H9 (cell line): ENCODE measurements around the gene PUM1. TPM values are rescaled to one million over a fixed set of nuclear protein-coding genes. Genes with fewer than 3 reads are reported as not detected.

ENCODE experiments used
- DNase-seq: peaks from one replicate; pipeline ENCODE4 v3.0.0-alpha.2; 2017
- H2AFZ ChIP-seq: one replicate; pipeline ENCODE4 v1.6.1; 2013; ENCODE audit warnings: mild to moderate bottlenecking, low read length, control low read depth, moderate library complexity
- H2AK5ac ChIP-seq: 2 replicates; pipeline ENCODE4 v1.6.1; 2013; ENCODE audit warnings: low read length, control low read depth, mixed read lengths; ENCODE audit not compliant: insufficient read length
- H2BK120ac ChIP-seq: one replicate; pipeline ENCODE4 v1.6.1; 2013; ENCODE audit warnings: low read depth, mild to moderate bottlenecking, low read length, control low read depth, inconsistent platforms; ENCODE audit not compliant: poor library complexity, severe bottlenecking
- H2BK12ac ChIP-seq: 2 replicates; pipeline ENCODE4 v1.6.1; 2013; ENCODE audit warnings: low read length, control low read depth, mixed read lengths, low read depth; ENCODE audit not compliant: insufficient read length
- H2BK15ac ChIP-seq: 2 replicates; pipeline ENCODE4 v1.6.1; 2013; ENCODE audit warnings: low read depth, low read length, control low read depth
- H2BK20ac ChIP-seq: one replicate; pipeline ENCODE4 v1.6.1; 2013; ENCODE audit warnings: low read depth, mild to moderate bottlenecking, low read length, control low read depth, inconsistent platforms; ENCODE audit not compliant: poor library complexity, severe bottlenecking
- H2BK5ac ChIP-seq: 2 replicates; pipeline ENCODE4 v1.6.1; 2013; ENCODE audit warnings: low read length, control low read depth, mixed read lengths; ENCODE audit not compliant: insufficient read length
- H3K14ac ChIP-seq: 2 replicates; pipeline ENCODE4 v1.6.1; 2013; ENCODE audit warnings: low read length, control low read depth; ENCODE audit not compliant: insufficient read depth
- H3K18ac ChIP-seq: 2 replicates; pipeline ENCODE4 v1.6.1; 2013; ENCODE audit warnings: low read depth, mild to moderate bottlenecking, mixed read lengths, low read length, control low read depth; ENCODE audit not compliant: insufficient read length
- H3K23ac ChIP-seq: 2 replicates; pipeline ENCODE4 v1.6.1; 2013; ENCODE audit warnings: low read length, control low read depth, mixed read lengths, low read depth; ENCODE audit not compliant: insufficient read length
- H3K23me2 ChIP-seq: 2 replicates; pipeline ENCODE4 v1.6.1; 2013; ENCODE audit warnings: low read depth, mild to moderate bottlenecking, mixed read lengths, low read length, control low read depth; ENCODE audit not compliant: insufficient read length, poor library complexity, severe bottlenecking
- H3K27ac ChIP-seq: 2 replicates; pipeline ENCODE4 v1.5.1; 2013; ENCODE audit warnings: low read length, control low read depth, mixed read lengths, low read depth; ENCODE audit not compliant: insufficient read length
- H3K27me3 ChIP-seq: 2 replicates; pipeline ENCODE4 v1.6.1; 2013; ENCODE audit warnings: low read length, control low read depth, inconsistent platforms; ENCODE audit not compliant: insufficient read depth
- H3K4ac ChIP-seq: 2 replicates; pipeline ENCODE4 v1.6.1; 2013; ENCODE audit warnings: low read depth, mild to moderate bottlenecking, control low read depth, inconsistent platforms, low read length, moderate library complexity
- H3K4me1 ChIP-seq: 2 replicates; pipeline ENCODE4 v1.6.1; 2013; ENCODE audit warnings: low read length, control low read depth, inconsistent platforms; ENCODE audit not compliant: insufficient read depth
- H3K4me2 ChIP-seq: 2 replicates; pipeline ENCODE4 v1.6.1; 2013; ENCODE audit warnings: low read length, control low read depth, mixed read lengths; ENCODE audit not compliant: insufficient read length, insufficient read depth
- H3K56ac ChIP-seq: 2 replicates; pipeline ENCODE4 v1.6.1; 2013; ENCODE audit warnings: low read depth, mild to moderate bottlenecking, mixed read lengths, low read length, control low read depth; ENCODE audit not compliant: insufficient read length
- H3K79me1 ChIP-seq: 2 replicates; pipeline ENCODE4 v1.6.1; 2013; ENCODE audit warnings: low read depth, mild to moderate bottlenecking, moderate library complexity, low read length, control low read depth, inconsistent platforms; ENCODE audit not compliant: insufficient read depth, poor library complexity, severe bottlenecking
- H3K79me2 ChIP-seq: 2 replicates; pipeline ENCODE4 v1.6.1; 2013; ENCODE audit warnings: low read length, control low read depth, inconsistent platforms; ENCODE audit not compliant: insufficient read depth
- H3K9ac ChIP-seq: 2 replicates; pipeline ENCODE4 v1.6.1; 2013; ENCODE audit warnings: low read length, control low read depth, mixed read lengths; ENCODE audit not compliant: insufficient read length; ENCODE audit errors: extremely low read depth
- H3K9me3 ChIP-seq: one replicate; pipeline ENCODE4 v1.6.1; 2013; ENCODE audit warnings: low read depth, low read length, inconsistent platforms; ENCODE audit not compliant: control insufficient read depth
- H3T11ph ChIP-seq: one replicate; pipeline ENCODE4 v1.6.1; 2013; ENCODE audit warnings: mild to moderate bottlenecking, low read length, control low read depth, inconsistent platforms
- H4K20me1 ChIP-seq: one replicate; pipeline ENCODE4 v1.6.1; 2013; ENCODE audit not compliant: control insufficient read depth, insufficient read length, insufficient read depth
- H4K5ac ChIP-seq: 2 replicates; pipeline ENCODE4 v1.6.1; 2013; ENCODE audit warnings: low read depth, mild to moderate bottlenecking, mixed read lengths, low read length, control low read depth; ENCODE audit not compliant: insufficient read length
- H4K8ac ChIP-seq: replicated peaks from 2 replicates; pipeline ENCODE4 v1.6.1; 2013; ENCODE audit warnings: low read length, control low read depth, mixed read lengths, low read depth; ENCODE audit not compliant: insufficient read length
- H4K91ac ChIP-seq: 2 replicates; pipeline ENCODE4 v1.6.1; 2013; ENCODE audit warnings: low read depth, mild to moderate bottlenecking, moderate library complexity, mixed read lengths, low read length, control low read depth; ENCODE audit not compliant: insufficient read length
- H3K27ac Mint-ChIP-seq, 3 experiments: 2 replicates in 2 of 3; 3 replicates in 1 of 3; pipeline ENCODE4 v1.8.0; 2020 to 2021; ENCODE audit warnings: mixed read lengths in 3 of 3, mild to moderate bottlenecking in 1 of 3, moderate library complexity in 1 of 3
- H3K27me3 Mint-ChIP-seq: 2 replicates; pipeline ENCODE4 v1.8.0; 2021; ENCODE audit warnings: low read depth, mild to moderate bottlenecking, moderate library complexity, mixed read lengths
- H3K36me3 Mint-ChIP-seq, 3 experiments: 2 replicates in 2 of 3; 3 replicates in 1 of 3; pipeline ENCODE4 v1.8.0; 2020 to 2021; ENCODE audit warnings: low read depth in 3 of 3, mixed read lengths in 3 of 3; ENCODE audit not compliant: insufficient read depth in 1 of 3
- H3K4me1 Mint-ChIP-seq, 2 experiments: 2 replicates each; pipeline ENCODE4 v1.8.0; 2020; ENCODE audit warnings: mixed read lengths in 2 of 2
- H3K4me3 Mint-ChIP-seq, 2 experiments: 2 replicates in 1 of 2; 3 replicates in 1 of 2; pipeline ENCODE4 v1.8.0; 2020 to 2021; ENCODE audit warnings: mild to moderate bottlenecking in 2 of 2, mixed read lengths in 2 of 2, moderate library complexity in 1 of 2
- H3K9me3 Mint-ChIP-seq, 2 experiments: 2 replicates in 1 of 2; 3 replicates in 1 of 2; pipeline ENCODE4 v1.8.0; 2020; ENCODE audit warnings: mild to moderate bottlenecking in 2 of 2, mixed read lengths in 2 of 2, moderate library complexity in 1 of 2
- WGBS: extraction: QIAGEN DNeasy Blood & Tissue Kit; methylation state at CpG from one replicate; pipeline ENCODE4 v1.1.7; 2013; ENCODE audit warnings: missing lambda C conversion rate, low lambda C conversion rate, mixed read lengths; ENCODE audit not compliant: insufficient read length; ENCODE audit errors: extremely low coverage; 5-methylcytosine and 5-hydroxymethylcytosine counted together
- total RNA-seq: library from RNA; stranded (reverse); gene quantifications from 2 replicates; pipeline ENCODE4 v1.2.1, GENCODE V29; 2021
- TF ChIP-seq, protein P1 (sequence below): fragments of 200-600 bp; sonication (generic); conservative IDR thresholded peaks from 3 replicates; pipeline ENCODE4 v1.8.0; 2021; ENCODE audit warnings: antibody characterized with exemption, mild to moderate bottlenecking

Gene PUM1
- total RNA-seq, 1 experiment from 2014 or later, result 164 TPM

GRCh38 chr1:30890502-30891226 lies 174.9 kb downstream of the PUM1 start:
- Histone ChIP-seq H4K20me1 (no peaks in the 10 kb centered on the region), H3K4me1 (peaks cover 5% of the 10 kb centered on the region; the same call in 1 of the 2 replicates), H3K4me2 (no peak overlapping the region), H3K9ac (no peak overlapping the region), H3K79me1 (no peaks in the 10 kb centered on the region), H2BK120ac (no peak overlapping the region), H3K4ac (no peak overlapping the region), H3T11ph (no peak overlapping the region), H3K23me2 (no peaks in the 10 kb centered on the region), H2BK15ac (no peak overlapping the region), H3K23ac (no peak overlapping the region), H2AK5ac (no peak overlapping the region), H2BK12ac (no peak overlapping the region), H3K9me3 (no peaks in the 10 kb centered on the region), H3K14ac (no peak overlapping the region), H3K27ac (no peak overlapping the region), H3K18ac (no peak overlapping the region), H3K27me3 (no peaks in the 10 kb centered on the region), H4K8ac (no peak overlapping the region), H2AFZ (no peak overlapping the region), H4K5ac (no peak overlapping the region), H3K79me2 (no peaks in the 10 kb centered on the region), H2BK5ac (no peak overlapping the region), H4K91ac (no peak overlapping the region), H3K56ac (no peak overlapping the region), H2BK20ac (no peak overlapping the region)
- TF ChIP-seq, protein P1, sequence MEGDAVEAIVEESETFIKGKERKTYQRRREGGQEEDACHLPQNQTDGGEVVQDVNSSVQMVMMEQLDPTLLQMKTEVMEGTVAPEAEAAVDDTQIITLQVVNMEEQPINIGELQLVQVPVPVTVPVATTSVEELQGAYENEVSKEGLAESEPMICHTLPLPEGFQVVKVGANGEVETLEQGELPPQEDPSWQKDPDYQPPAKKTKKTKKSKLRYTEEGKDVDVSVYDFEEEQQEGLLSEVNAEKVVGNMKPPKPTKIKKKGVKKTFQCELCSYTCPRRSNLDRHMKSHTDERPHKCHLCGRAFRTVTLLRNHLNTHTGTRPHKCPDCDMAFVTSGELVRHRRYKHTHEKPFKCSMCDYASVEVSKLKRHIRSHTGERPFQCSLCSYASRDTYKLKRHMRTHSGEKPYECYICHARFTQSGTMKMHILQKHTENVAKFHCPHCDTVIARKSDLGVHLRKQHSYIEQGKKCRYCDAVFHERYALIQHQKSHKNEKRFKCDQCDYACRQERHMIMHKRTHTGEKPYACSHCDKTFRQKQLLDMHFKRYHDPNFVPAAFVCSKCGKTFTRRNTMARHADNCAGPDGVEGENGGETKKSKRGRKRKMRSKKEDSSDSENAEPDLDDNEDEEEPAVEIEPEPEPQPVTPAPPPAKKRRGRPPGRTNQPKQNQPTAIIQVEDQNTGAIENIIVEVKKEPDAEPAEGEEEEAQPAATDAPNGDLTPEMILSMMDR, result no peak
- H3K9me3 Mint-ChIP-seq, result no peaks in the 10 kb centered on the region; a peak in 1 of 5 replicates
- H3K36me3 Mint-ChIP-seq, result peaks cover 0 to 5% (median 0%) of the 10 kb centered on the region in 3 experiments; a peak in 2 of 7 replicates
- H3K27ac Mint-ChIP-seq, result peak overlapping the region in 1 of 3 experiments; percentile 11; a peak in 1 of 7 replicates
- DNase-seq, result no peak
- no peaks in the 10 kb centered on the region for H3K27me3 Mint-ChIP-seq
- no peak overlapping the region for H3K4me3 Mint-ChIP-seq
- WGBS, result no CpG with 5 or more reads among the region's 10 CpGs
- peaks cover 38 to 48% of the 10 kb centered on the region in 2 experiments for H3K4me1 Mint-ChIP-seq
